ENCODE data around the gene EIF3J.
"Not testable (repeated sequence)": the region's sequence is repeated elsewhere in the genome, so short reads cannot be mapped to it uniquely, and the experiment has no call there.

Gene EIF3J

DNA sequence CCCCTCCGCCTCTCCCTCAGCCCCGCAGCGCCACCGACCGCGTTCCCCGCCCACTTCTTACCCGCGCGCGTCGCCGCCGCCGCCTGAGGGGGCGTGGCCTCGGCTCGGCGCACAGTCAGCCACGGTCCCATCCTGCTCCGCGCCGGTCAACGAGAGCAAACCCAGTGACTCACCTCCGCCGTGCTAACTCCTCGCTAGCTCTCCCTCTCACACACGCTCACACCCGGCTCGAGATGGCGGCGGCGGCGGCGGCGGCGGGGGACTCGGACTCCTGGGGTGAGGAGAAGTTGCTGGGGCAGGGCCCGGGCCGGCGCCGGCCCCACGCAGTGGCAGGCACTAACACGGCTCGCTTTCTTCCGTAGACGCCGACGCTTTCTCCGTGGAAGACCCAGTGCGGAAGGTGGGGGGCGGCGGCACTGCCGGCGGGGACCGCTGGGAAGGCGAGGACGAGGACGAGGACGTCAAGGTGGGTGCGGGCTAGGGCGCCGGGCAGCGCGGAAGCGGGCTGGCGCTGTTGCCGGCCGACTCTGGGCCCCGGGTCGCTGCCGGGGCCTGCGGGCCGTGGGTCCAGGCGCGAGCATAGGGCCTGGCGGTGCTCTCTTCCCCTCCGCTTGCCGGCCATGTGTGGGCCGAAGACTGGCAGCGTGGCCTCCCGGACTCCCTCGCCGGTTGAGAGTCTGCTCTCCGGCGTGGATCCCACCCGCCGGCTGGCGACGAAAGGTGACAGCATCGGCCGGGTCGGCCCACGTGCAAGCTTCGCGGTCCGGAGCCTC, at the start of gene EIF3J:
Gene EIF3J, plus strand, starts transcription at position 186 of the 773 bp plus-strand sequence. Its CDS starts 48 bp downstream, at position 234.
- peak; percentile 81 to 90 for DNase-seq (ENCODE audit: low read depth in 2 of 2, low spot score in 1 of 2)

DNA sequence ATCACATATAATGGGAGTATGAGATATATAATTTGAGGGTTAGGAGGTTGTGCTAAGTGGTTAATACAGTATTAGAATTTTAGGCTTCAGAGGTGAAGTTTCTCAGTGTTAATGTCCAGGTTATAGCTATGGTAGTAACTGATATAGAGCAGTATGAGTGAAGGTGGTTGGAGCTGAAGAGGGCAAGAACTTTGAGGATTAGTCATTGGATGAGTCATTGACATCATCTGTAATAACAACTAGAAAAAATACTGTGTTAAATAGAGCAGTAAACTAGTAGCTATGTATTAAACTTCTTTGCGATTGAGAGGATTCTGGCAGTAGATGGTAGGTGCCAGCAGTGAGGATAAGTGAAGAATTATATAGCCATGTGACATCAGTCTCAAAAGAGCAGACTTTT, 47.5 kb upstream of the EIF3J start:
- no peak for DNase-seq (ENCODE audit: low read depth in 2 of 2, low spot score in 1 of 2)

- DNase-seq (ENCODE audit: low read depth in 2 of 2, low spot score in 1 of 2), result no peak
Measured at GRCh38 chr15:44490622-44491021, 46.3 kb upstream of the EIF3J start.

GRCh38 chr15:44492040-44492439, 44.9 kb upstream of the EIF3J start:
- no peak for DNase-seq (ENCODE audit: low read depth in 2 of 2, low spot score in 1 of 2)

DNA sequence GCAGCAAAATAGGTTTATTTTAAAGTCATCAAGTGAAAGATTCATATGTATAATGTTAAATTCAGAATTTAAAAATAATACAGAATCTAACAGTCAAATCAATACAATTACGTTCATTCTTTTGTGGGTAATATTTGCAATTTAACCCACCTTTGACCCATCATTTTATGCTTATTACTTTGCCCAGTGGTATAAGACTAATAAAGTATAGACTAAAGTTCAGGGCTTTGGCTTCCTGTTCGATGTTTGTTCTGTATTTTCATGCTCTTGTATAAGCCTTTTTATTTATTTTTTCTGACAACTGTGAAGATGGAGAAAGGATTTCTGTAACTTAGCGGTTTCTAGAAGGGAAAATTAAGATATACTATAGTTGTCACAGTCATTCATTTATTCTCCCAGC, 44.3 kb upstream of the EIF3J start:
- DNase-seq (ENCODE audit: low read depth in 2 of 2, low spot score in 1 of 2), result no peak

GRCh38 chr15:44495562-44495961, 41.4 kb upstream of the EIF3J start:
- no peak for DNase-seq (ENCODE audit: low read depth in 2 of 2, low spot score in 1 of 2)

DNA sequence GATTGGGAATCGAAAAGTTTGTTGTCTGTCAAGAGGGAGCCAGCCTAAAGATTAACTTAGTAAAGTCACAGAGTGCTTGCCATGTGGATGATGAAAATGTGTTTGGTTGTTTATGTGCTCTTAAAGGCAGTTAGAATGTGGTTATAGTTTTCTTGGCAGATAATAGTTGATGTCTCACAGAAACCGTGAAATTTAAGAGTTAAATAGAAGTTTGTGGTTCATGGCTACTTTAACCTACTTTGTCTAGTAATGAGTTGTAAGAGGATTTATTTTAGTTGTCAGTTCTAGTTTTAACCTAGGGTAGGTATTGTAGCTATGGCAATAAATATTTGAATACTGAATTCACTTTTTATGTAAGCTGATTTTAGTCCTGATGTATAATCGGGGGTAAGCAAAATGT, 36.4 kb upstream of the EIF3J start:
- DNase-seq (ENCODE audit: low read depth in 2 of 2, low spot score in 1 of 2), result no peak

DNA sequence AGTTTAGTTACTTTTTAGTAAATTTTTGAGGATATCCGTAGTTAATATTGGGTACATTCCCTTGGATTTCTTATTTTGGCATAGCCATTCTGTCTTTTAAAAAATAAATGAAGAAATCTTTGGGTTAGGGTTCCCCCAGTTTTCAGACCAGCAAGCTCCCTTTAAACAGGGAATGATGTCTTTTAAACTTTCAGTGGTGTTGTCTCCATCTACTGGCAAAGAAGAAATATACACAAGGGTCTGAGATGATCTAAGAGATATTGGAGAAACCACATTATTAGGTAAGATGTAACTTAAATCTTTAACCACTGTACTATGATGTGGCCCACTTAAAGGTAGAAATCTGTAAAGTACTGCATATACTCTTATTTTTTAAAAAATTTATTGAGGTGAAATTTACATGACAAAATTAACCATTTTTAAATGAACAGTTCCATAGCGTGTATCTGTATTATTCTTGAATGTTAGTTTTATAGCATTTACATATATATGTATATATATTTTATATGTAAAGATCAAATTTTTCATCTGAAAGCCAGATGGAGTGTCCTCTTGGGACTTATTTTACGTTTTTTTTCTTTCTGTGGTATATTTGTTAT, 35.1 kb upstream of the EIF3J start:
- no peak for DNase-seq (ENCODE audit: low read depth in 2 of 2, low spot score in 1 of 2)

GRCh38 chr15:44516436-44516835, 20.5 kb upstream of the EIF3J start:
- DNase-seq (ENCODE audit: low read depth in 2 of 2, low spot score in 1 of 2), result no peak

DNA sequence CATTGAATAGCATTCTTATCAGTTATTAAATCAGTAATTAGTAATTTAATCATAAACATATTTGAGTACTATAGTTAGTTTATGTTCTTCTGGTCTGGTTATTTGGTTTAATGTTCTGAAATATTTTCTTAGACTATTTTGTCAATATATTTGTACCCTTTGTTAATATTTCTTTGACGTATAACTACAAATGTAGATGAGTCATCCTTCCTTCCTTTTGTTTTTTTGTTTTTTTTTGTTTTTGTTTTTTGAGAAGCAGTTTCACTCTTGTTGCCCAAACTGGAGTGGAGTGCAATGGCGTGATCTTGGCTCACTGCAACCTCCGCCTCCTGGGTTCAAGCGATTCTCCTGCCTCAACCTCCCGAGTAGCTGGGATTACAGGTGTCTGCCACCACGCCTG, 17.4 kb upstream of the EIF3J start:
- DNase-seq (ENCODE audit: low read depth in 2 of 2, low spot score in 1 of 2), result no peak

DNA sequence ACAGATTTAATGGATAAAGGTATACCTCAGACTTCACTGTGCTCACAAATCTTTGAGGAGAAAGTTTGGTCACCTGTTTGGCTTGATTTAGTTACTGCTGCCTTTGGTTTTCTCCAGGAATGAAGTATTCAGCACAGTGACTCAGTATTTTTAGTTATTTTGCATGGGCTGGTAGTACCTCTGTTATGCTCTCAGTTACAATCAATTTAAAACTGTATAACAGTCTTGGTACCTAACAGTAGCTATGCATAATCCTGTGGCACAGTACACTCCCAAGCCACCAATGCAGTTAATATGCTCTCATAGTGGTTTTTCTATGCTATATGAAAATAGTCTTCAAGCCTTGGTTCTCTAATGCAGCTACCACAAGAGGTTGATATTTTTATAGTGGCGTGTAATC, 11.9 kb upstream of the EIF3J start:
- DNase-seq (ENCODE audit: low read depth in 2 of 2, low spot score in 1 of 2), result no peak

- no peak for DNase-seq (ENCODE audit: low read depth in 2 of 2, low spot score in 1 of 2)
Measured at GRCh38 chr15:44527241-44527640, 9.7 kb upstream of the EIF3J start.

- DNase-seq (ENCODE audit: low read depth in 2 of 2, low spot score in 1 of 2), result no peak
Measured at GRCh38 chr15:44529864-44530604, 6.9 kb upstream of the EIF3J start.

DNA sequence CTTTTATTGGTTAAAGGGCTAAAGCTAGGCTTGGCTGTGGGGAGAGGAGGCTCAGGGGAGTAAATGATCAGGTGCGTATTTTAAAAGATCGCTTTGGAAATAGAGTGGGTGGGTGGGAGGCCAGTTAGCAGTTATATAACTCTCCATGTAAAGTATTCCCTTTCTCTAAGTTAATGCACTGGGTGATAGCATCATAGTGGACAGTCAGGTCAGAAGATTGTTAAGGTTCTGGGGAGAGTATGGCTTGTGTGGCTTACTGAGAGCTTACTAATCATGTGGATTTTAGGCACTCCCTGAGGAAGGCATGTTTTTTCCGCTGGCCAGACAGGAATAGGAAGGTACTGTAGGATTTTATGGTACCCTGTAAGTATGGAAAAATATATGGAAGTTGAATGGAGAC, 6.3 kb upstream of the EIF3J start:
- no peak for DNase-seq (ENCODE audit: low read depth in 2 of 2, low spot score in 1 of 2)

- DNase-seq (ENCODE audit: low read depth in 2 of 2, low spot score in 1 of 2), result not testable (repeated sequence)
Measured at GRCh38 chr15:44532275-44532674, 4.7 kb upstream of the EIF3J start.

DNA sequence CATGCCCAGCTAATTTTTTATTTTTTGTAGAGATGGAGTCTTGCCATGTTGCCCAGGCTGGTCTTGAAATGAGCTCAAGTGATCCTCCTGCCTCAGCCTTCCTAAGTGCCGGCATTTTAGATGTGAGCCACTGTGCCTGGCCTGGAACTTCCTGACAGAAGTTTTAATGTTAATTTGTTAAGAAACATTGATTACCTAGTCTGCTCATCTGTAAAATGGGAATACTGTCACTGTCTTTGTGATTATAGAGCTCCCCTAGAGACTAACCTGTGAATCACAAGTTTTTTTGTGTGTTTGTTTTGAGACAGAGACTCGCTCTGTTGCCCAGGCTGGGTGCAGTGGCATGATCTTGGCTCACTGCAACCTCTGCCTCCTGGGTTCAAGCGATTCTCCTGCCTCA, 4.3 kb upstream of the EIF3J start:
- no peak for DNase-seq (ENCODE audit: low read depth in 2 of 2, low spot score in 1 of 2)

DNA sequence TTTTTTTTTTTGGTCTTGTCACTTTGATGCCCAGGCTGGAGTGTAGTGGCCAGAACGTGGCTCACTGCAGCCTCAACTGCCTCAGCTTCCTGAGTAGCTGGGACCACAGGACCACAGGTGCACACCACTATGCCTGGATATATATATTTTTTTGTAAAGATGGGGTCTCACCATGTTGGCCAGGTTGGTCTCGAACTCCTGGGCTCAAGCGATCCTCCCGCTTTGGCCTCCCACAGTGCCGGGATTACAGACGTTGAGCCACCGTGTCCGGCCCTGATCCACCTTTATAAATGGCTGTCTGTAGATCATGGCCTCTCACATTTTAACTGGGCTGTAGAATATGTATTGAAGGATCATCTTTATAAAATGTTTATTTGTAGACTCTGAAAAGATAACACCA, 1.9 kb upstream of the EIF3J start:
- DNase-seq (ENCODE audit: low read depth in 2 of 2, low spot score in 1 of 2), result no peak

DNA sequence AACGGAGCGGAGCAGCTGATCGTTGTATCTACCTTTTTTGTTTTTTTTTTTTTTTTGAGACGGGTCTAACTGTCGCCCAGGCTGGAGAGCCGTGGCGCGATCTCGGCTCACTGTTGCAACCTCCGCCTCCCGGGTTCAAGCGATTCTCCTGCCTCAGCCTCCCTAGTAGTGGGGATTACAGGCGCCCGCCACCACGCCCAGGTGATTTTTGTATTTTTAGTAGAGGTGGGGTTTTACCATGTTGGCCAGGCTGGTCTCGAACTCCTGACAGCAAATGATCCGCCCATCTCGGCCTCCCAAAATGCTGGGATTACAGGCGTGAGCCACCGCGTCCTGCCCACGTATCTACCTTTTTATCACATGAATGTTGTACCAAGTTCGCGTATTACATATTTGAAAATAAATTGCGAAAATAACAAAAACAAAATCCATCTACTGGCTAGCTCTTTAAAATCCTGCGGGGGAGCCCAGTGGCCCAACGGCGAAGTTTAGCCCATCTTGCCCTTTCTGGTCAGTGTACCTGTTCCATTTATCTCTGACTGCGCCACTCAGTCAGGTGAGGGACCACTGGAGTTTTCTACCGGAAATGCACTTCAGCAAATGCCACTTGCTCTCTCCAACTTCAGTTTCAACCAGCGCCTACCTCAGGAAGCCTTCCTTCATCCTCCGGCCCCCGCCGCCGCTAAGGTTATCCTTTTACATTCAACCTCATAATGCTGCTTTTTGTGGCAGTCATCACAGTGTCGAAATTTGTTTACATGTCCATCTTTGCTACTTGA, 1.2 kb upstream of the EIF3J start:
- no peak for DNase-seq (ENCODE audit: low read depth in 2 of 2, low spot score in 1 of 2)

- peak in 1 of 2 donors; percentile 47 for DNase-seq (ENCODE audit: low read depth in 2 of 2, low spot score in 1 of 2)
Measured at GRCh38 chr15:44536302-44536961, 515 bp upstream of the EIF3J start.

DNA sequence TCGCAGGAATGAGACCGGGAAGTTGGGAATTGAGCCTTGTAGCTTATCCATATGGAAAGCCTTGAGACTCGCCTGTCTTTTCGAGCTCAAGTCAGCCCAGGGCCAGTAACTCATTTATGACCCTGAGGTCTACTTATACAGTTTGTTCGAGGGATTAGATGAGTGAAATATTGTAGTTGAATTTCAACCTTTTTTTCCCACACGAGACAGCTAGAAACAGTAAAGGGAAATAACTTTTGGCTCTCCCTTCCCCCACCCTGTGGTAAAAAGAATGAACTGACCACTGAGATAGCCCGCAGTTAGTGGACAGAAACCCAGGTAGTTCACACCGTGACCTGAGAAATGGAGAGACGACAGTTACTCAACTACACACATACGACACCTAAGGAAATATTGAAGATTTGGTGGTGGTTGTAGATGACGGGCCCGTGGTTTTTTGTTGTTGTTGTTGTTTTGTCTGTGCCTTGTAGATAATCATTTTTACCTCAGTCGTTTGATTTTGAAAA, 841 bp downstream of the EIF3J start:
- DNase-seq (ENCODE audit: low read depth in 2 of 2, low spot score in 1 of 2), result no peak
